Large intestine (tissue), 3 donors: ENCODE results near the gene ENDOG. TPM values are rescaled to one million over a fixed set of nuclear protein-coding genes. Genes with fewer than 3 reads are reported as not detected.
A peak's percentile ranks its signal among the peaks of the same experiment; 100 is the strongest.
"Not testable (repeated sequence)": the region's sequence is repeated elsewhere in the genome, so short reads cannot be mapped to it uniquely, and the experiment has no call there.

Experiments used
- DNase-seq, 2 donors: peaks; one replicate each; pipeline versions ENCODE4 v3.0.0 to v3.0.0-alpha.2; 2013
- H3K27ac ChIP-seq: one replicate; pipeline ENCODE4 v1.5.1; 2013; ENCODE audit warnings: low read length
- H3K27me3 ChIP-seq: 2 replicates; pipeline ENCODE4 v1.6.1; 2013; ENCODE audit warnings: low read length; ENCODE audit not compliant: control insufficient read depth, insufficient read depth
- H3K36me3 ChIP-seq: 2 replicates; pipeline ENCODE4 v1.6.1; 2013; ENCODE audit warnings: low read length; ENCODE audit not compliant: control insufficient read depth, insufficient read depth
- H3K4me1 ChIP-seq: one replicate; pipeline ENCODE4 v1.6.1; 2013; ENCODE audit warnings: low read length; ENCODE audit not compliant: control insufficient read depth, insufficient read depth
- H3K4me3 ChIP-seq: one replicate; pipeline ENCODE4 v1.5.1; 2013; ENCODE audit warnings: low read length
- H3K9me3 ChIP-seq: one replicate; pipeline ENCODE4 v1.6.1; 2013; ENCODE audit warnings: mild to moderate bottlenecking, low read depth, low read length, moderate library complexity; ENCODE audit not compliant: control insufficient read depth
- WGBS: methylation state at CpG from one replicate; pipeline ENCODE4 v1.1.5; 2013; ENCODE audit warnings: low lambda C conversion rate; ENCODE audit not compliant: insufficient coverage; 5-methylcytosine and 5-hydroxymethylcytosine counted together
- polyA plus RNA-seq: library from polyadenylated mRNA; unstranded; fragments of 120-200 nt; gene quantifications from one replicate; pipeline ENCODE4 v1.2.1, GENCODE V29; 2013

The ENDOG gene
- polyA plus RNA-seq, 1 donor = 14.4 TPM

- H3K36me3 ChIP-seq = peaks cover 28% of the 10 kb centered on the region
- no peak for DNase-seq
- H3K27ac ChIP-seq = no peak overlapping the region
- H3K4me3 ChIP-seq = peak overlapping the region; percentile 78
- no peaks in the 10 kb centered on the region for H3K27me3 ChIP-seq
- H3K9me3 ChIP-seq = no peaks in the 10 kb centered on the region
- H3K4me1 ChIP-seq = peaks cover 12% of the 10 kb centered on the region
- WGBS = 100% methylated on average over 3 of the region's 18 CpGs
Measured at GRCh38 chr9:128828719-128829452, 10.6 kb downstream of the ENDOG start.

- Histone ChIP-seq H3K4me1 (peaks cover 12% of the 10 kb centered on the region), H3K27me3 (no peaks in the 10 kb centered on the region), H3K27ac (no peak within 1 kb of the TSS), H3K36me3 (peaks cover 20% of the 10 kb centered on the region), H3K9me3 (no peaks in the 10 kb centered on the region), H3K4me3 (peak within 1 kb of the TSS; percentile 78)
- no CpG with 5 or more reads among the region's 56 CpGs for WGBS
- DNase-seq = peak; percentile 90 to 94
Measured at GRCh38 chr9:128829477-128830251, 11.4 kb downstream of the ENDOG start, which contains the start of gene SPOUT1. Gene SPOUT1, minus strand, starts transcription at chr9:128829794. Its CDS starts 14 bp downstream, at chr9:128829780.

GRCh38 chr9:128833696-128834095 lies 15.4 kb downstream of the ENDOG start:
- DNase-seq = no peak
- peaks cover 6% of the 10 kb centered on the region for H3K36me3 ChIP-seq
- H3K27me3 ChIP-seq = no peaks in the 10 kb centered on the region
- no peaks in the 10 kb centered on the region for H3K9me3 ChIP-seq
- no peak overlapping the region for H3K4me3 ChIP-seq
- peaks cover 20% of the 10 kb centered on the region for H3K4me1 ChIP-seq
- H3K27ac ChIP-seq = no peak overlapping the region
- WGBS = no CpG with 5 or more reads among the region's 10 CpGs

- Histone ChIP-seq H3K27me3 (no peaks in the 10 kb centered on the region), H3K4me1 (peaks cover 14% of the 10 kb centered on the region), H3K27ac (no peak overlapping the region), H3K4me3 (no peak overlapping the region), H3K36me3 (peaks cover 6% of the 10 kb centered on the region), H3K9me3 (no peaks in the 10 kb centered on the region)
- 100% methylated on average over 1 of the region's 28 CpGs for WGBS
- DNase-seq = no peak
Measured at GRCh38 chr9:128835246-128836210, 17.2 kb downstream of the ENDOG start.

GRCh38 chr9:128836509-128837145 lies 18.3 kb downstream of the ENDOG start:
- no CpG with 5 or more reads among the region's 14 CpGs for WGBS
- H3K27ac ChIP-seq = no peak overlapping the region
- H3K27me3 ChIP-seq = no peaks in the 10 kb centered on the region
- DNase-seq = no peak
- peaks cover 6% of the 10 kb centered on the region for H3K36me3 ChIP-seq
- no peaks in the 10 kb centered on the region for H3K9me3 ChIP-seq
- no peak overlapping the region for H3K4me3 ChIP-seq
- peaks cover 14% of the 10 kb centered on the region for H3K4me1 ChIP-seq

GRCh38 chr9:128838338-128838737 lies 20.0 kb downstream of the ENDOG start:
- WGBS = no CpG with 5 or more reads among the region's 3 CpGs
- H3K27ac ChIP-seq = peak overlapping the region; percentile 68
- peak; percentile 61 to 81 for DNase-seq
- H3K36me3 ChIP-seq = peaks cover 8% of the 10 kb centered on the region
- H3K4me1 ChIP-seq = peaks cover 14% of the 10 kb centered on the region
- no peaks in the 10 kb centered on the region for H3K9me3 ChIP-seq
- no peaks in the 10 kb centered on the region for H3K27me3 ChIP-seq
- H3K4me3 ChIP-seq = no peak overlapping the region

- peaks cover 5% of the 10 kb centered on the region for H3K36me3 ChIP-seq
- no peak for DNase-seq
- no peaks in the 10 kb centered on the region for H3K27me3 ChIP-seq
- H3K4me3 ChIP-seq = no peak overlapping the region
- no peaks in the 10 kb centered on the region for H3K9me3 ChIP-seq
- peaks cover 14% of the 10 kb centered on the region for H3K4me1 ChIP-seq
- no peak overlapping the region for H3K27ac ChIP-seq
- WGBS = 100% methylated on average over 1 of the region's 1 CpG
Measured at GRCh38 chr9:128840524-128840923, 22.2 kb downstream of the ENDOG start.

- no peak overlapping the region for H3K4me3 ChIP-seq
- H3K4me1 ChIP-seq = peaks cover 14% of the 10 kb centered on the region
- peaks cover 2% of the 10 kb centered on the region for H3K36me3 ChIP-seq
- 100% methylated on average over 1 of the region's 12 CpGs for WGBS
- H3K27me3 ChIP-seq = no peaks in the 10 kb centered on the region
- no peaks in the 10 kb centered on the region for H3K9me3 ChIP-seq
- DNase-seq = no peak
- no peak overlapping the region for H3K27ac ChIP-seq
Measured at GRCh38 chr9:128841694-128842492, 23.6 kb downstream of the ENDOG start.

GRCh38 chr9:128843171-128843570 lies 24.9 kb downstream of the ENDOG start:
- no CpG with 5 or more reads among the region's 7 CpGs for WGBS
- not testable (repeated sequence) for H3K9me3 ChIP-seq, H3K36me3 ChIP-seq, H3K4me1 ChIP-seq, H3K27me3 ChIP-seq, H3K4me3 ChIP-seq, H3K27ac ChIP-seq, DNase-seq
